HG02840 (cell line): ENCODE results near the gene MARK1.

Experiments
- ATAC-seq: cut with Tn5 transposase; IDR thresholded peaks from one replicate; pipeline ENCODE4 v1.9.1; 2021; ENCODE audit warnings: mild to moderate bottlenecking, moderate library complexity, moderate number of reproducible peaks; ENCODE audit not compliant: unreplicated experiment, low FRiP score

MARK1 gene

GRCh38 chr1:220527908-220528678 is at the start of gene MARK1:
MARK1 (plus strand) TSS chr1:220528136; CDS start chr1:220528823, 687 bp downstream.
- ATAC-seq, result no peak

- ATAC-seq, result no peak
Measured at GRCh38 chr1:220483700-220484099, 44.2 kb upstream of the MARK1 start.

GRCh38 chr1:220484135-220484534 is 43.8 kb upstream of the MARK1 start:
- no peak for ATAC-seq

GRCh38 chr1:220485131-220485530 is 42.8 kb upstream of the MARK1 start:
- no peak for ATAC-seq

- no peak for ATAC-seq
Measured at GRCh38 chr1:220485791-220486190, 42.1 kb upstream of the MARK1 start.

GRCh38 chr1:220487297-220487820 is 40.6 kb upstream of the MARK1 start:
- ATAC-seq, result no peak

GRCh38 chr1:220491891-220492290 is 36.0 kb upstream of the MARK1 start:
- ATAC-seq, result no peak

- ATAC-seq, result no peak
Measured at GRCh38 chr1:220497220-220497947, 30.6 kb upstream of the MARK1 start.

- ATAC-seq, result no peak
Measured at GRCh38 chr1:220498188-220498587, 29.7 kb upstream of the MARK1 start.

GRCh38 chr1:220500372-220500771 is 27.6 kb upstream of the MARK1 start:
- ATAC-seq, result no peak

- no peak for ATAC-seq
Measured at GRCh38 chr1:220504329-220504728, 23.6 kb upstream of the MARK1 start.

- no peak for ATAC-seq
Measured at GRCh38 chr1:220507085-220507484, 20.9 kb upstream of the MARK1 start.

GRCh38 chr1:220511179-220511578 is 16.8 kb upstream of the MARK1 start:
- ATAC-seq, result no peak

GRCh38 chr1:220511785-220512184 is 16.2 kb upstream of the MARK1 start:
- ATAC-seq, result no peak

GRCh38 chr1:220513834-220514233 is 14.1 kb upstream of the MARK1 start:
- ATAC-seq, result no peak

- no peak for ATAC-seq
Measured at GRCh38 chr1:220514256-220514655, 13.7 kb upstream of the MARK1 start.

GRCh38 chr1:220516014-220516721 is 11.8 kb upstream of the MARK1 start:
- ATAC-seq, result no peak

GRCh38 chr1:220516722-220517042 is 11.3 kb upstream of the MARK1 start:
- no peak for ATAC-seq

- ATAC-seq, result no peak
Measured at GRCh38 chr1:220521778-220522177, 6.2 kb upstream of the MARK1 start.

GRCh38 chr1:220526294-220526693 is 1.6 kb upstream of the MARK1 start:
- ATAC-seq, result no peak

GRCh38 chr1:220527279-220527907 is 543 bp upstream of the MARK1 start:
- ATAC-seq, result no peak
